Ovary (tissue), 9 donors: ENCODE results near the gene TXK. TPM values are rescaled to one million over a fixed set of nuclear protein-coding genes. Genes with fewer than 3 reads are reported as not detected.

Experiments
- DNase-seq, 5 donors: peaks; one replicate each; pipeline ENCODE4 v3.0.0-alpha.2; 2019 to 2020
- H3K27ac ChIP-seq, 2 donors: fragments of 200-600 bp; one replicate each; pipeline versions ENCODE4 v1.5.1 to v1.8.0; 2019 to 2022
- H3K27me3 ChIP-seq: fragments of 200-600 bp; one replicate; pipeline ENCODE4 v1.8.0; 2022
- H3K36me3 ChIP-seq: fragments of 200-600 bp; sonication (generic); one replicate; pipeline ENCODE4 v1.5.1; 2019
- H3K4me1 ChIP-seq: one replicate; pipeline ENCODE4 v1.8.1; 2013; ENCODE audit warnings: mild to moderate bottlenecking, moderate library complexity; ENCODE audit not compliant: insufficient read depth
- H3K4me3 ChIP-seq: fragments of 200-600 bp; sonication (generic); one replicate; pipeline ENCODE4 v1.5.1; 2017
- H3K9me3 ChIP-seq, 2 donors: fragments of 200-600 bp in 1 of 2; sonication (generic) in 1 of 2; one replicate each; pipeline versions ENCODE4 v1.5.1 to v1.8.1; 2013 to 2019; ENCODE audit warnings: mild to moderate bottlenecking in 1 of 2, moderate library complexity in 1 of 2
- EP300 ChIP-seq: sonication (generic); formaldehyde crosslinking; IDR thresholded peaks from one replicate; pipeline ENCODE4 v1.6.1; 2017; ENCODE audit warnings: antibody characterized with exemption
- POLR2A ChIP-seq: fragments of 450-650 bp; IDR thresholded peaks from one replicate; pipeline ENCODE4 v1.6.1; 2017; ENCODE audit warnings: antibody characterized with exemption, mild to moderate bottlenecking, moderate library complexity
- WGBS, 3 donors: extraction: QIAGEN DNeasy Blood & Tissue Kit in 1 of 3; methylation state at CpG; one replicate each; pipeline versions ENCODE4 v1.1.5 to v1.1.7; 2013 to 2017; 5-methylcytosine and 5-hydroxymethylcytosine counted together
- intact Hi-C, 4 donors: fragments of 100-400 bp; cut with DNase I; formaldehyde crosslinking; loops; one replicate each; pipeline versions ENCODE4 v1.11.0 to v1.15.1; 2022 to 2023
- polyA plus RNA-seq, 2 donors: library from polyadenylated mRNA; stranded (reverse); fragments of 200-250 nt in 1 of 2; fragments of 350-450 nt in 1 of 2; fragmentation: Illumina TruSeq in 1 of 2; extraction: RNeasy Lipid Tissue Mini Kit (QIAGEN cat#74804) in 1 of 2; gene quantifications; one replicate each; pipeline ENCODE4 v1.2.3, GENCODE V29; 2013 to 2014
- total RNA-seq, 7 donors: library from RNA; depleted of rRNA in 2 of 7; stranded (reverse); fragments of >200 nt in 2 of 7; fragmentation: NEBNext Ultra II Directional in 3 of 7; extraction: Animal tissue kit (Norgen Biotek cat#: 25700) in 3 of 7; gene quantifications; one replicate each; pipeline versions ENCODE4 v1.1.0 to v1.2.4, GENCODE V29; 2016 to 2023
- TF ChIP-seq, protein P1 (sequence below), 3 donors: fragments of 450-650 bp in 2 of 3; fragments of 200-600 bp in 1 of 3; IDR thresholded peaks; one replicate each; pipeline versions ENCODE4 v1.5.1 to v1.8.0; 2016 to 2022; ENCODE audit warnings: antibody characterized with exemption in 3 of 3, mild to moderate bottlenecking in 1 of 3
- donor health status: DM: no; HTN: no; CAD: no; lungs with moderate emphysema.
- donor health status: DM: no; HTN: no; CAD: no.
- donor health status: Bipolar disorder and iron deficiency.
- donor health status: DM: yes; HTN: yes; CAD: no.
- donor health status: DM: no; HTN: no; CAD: no.
- donor health status: DM: yes; HTN: yes; CAD: no.

Gene TXK
- total and polyA plus RNA-seq, 9 donors, result 0.11 to 2.3 (median 0.26) TPM

DNA sequence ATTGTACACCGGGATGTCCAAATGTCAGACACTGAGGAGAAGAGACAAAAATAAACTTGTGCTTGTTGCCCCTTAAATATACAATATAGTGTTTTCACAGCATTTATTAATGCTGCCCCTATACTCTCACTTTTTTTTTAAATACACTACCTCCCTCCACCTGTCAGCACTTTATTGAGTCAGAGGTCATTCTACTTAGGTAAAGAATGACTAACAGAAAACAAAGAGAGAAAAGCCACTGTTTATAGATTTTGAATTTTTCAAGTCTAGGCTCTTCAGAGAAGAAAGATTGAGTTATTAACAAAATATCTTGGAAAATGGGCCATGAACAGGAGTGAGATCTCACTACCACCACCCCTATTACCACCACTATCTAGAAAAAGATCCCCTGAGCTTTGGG lies 59.4 kb downstream of the TXK start:
- 69 to 79% (median 75%) methylated on average over 1 of the region's 1 CpG for WGBS, 3 donors
- TF ChIP-seq POLR2A (no peak), EP300 (no peak)
- TF ChIP-seq, protein P1, sequence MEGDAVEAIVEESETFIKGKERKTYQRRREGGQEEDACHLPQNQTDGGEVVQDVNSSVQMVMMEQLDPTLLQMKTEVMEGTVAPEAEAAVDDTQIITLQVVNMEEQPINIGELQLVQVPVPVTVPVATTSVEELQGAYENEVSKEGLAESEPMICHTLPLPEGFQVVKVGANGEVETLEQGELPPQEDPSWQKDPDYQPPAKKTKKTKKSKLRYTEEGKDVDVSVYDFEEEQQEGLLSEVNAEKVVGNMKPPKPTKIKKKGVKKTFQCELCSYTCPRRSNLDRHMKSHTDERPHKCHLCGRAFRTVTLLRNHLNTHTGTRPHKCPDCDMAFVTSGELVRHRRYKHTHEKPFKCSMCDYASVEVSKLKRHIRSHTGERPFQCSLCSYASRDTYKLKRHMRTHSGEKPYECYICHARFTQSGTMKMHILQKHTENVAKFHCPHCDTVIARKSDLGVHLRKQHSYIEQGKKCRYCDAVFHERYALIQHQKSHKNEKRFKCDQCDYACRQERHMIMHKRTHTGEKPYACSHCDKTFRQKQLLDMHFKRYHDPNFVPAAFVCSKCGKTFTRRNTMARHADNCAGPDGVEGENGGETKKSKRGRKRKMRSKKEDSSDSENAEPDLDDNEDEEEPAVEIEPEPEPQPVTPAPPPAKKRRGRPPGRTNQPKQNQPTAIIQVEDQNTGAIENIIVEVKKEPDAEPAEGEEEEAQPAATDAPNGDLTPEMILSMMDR (IDR thresholded peaks at IDR 0.05), result no peak
- Histone ChIP-seq H3K4me1 (no peaks in the 10 kb centered on the region), H3K36me3 (no peaks in the 10 kb centered on the region), H3K9me3 (no peaks in the 10 kb centered on the region), H3K4me3 (no peak overlapping the region), H3K27me3 (no peaks in the 10 kb centered on the region), H3K27ac (no peak overlapping the region)
- intact Hi-C loops, result no loop called here
- DNase-seq, result no peak

DNA sequence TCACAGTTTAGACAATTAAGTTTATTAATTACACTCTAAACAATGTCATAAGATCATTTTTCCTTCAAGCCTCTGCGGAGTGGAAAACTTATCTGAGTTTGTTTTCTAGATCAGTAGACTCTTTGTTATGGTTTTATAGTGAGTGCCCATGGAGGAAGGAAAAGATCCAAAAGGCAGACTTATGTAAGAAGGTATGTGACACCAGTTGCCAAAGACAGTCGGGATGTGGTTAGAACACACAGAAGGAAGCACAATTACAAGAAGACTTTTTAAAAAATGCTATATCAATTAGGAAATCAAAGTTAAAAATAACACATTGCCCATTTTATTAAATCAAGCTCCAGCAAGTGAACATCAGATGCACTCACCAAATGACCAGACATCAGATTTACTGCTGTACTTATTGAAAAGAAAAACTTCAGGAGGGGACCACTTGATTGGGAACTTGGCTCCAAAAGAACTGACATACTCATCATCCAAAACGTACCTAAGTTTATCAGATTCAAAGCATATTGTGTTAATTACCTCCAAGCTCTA lies 60.4 kb downstream of the TXK start:
- H3K27ac ChIP-seq, result no peak overlapping the region
- H3K4me3 ChIP-seq, result no peak overlapping the region
- no peaks in the 10 kb centered on the region for H3K9me3 ChIP-seq
- TF ChIP-seq, protein P1 (IDR thresholded peaks at IDR 0.05), result no peak
- no peak for TF ChIP-seq POLR2A
- no peak for TF ChIP-seq EP300
- WGBS, 3 donors, result 40 to 52% (median 51%) methylated on average over 3 of the region's 3 CpGs
- H3K36me3 ChIP-seq, result no peaks in the 10 kb centered on the region
- no peaks in the 10 kb centered on the region for H3K27me3 ChIP-seq
- DNase-seq, result no peak
- intact Hi-C loops, result no loop called here
- H3K4me1 ChIP-seq, result no peaks in the 10 kb centered on the region

DNA sequence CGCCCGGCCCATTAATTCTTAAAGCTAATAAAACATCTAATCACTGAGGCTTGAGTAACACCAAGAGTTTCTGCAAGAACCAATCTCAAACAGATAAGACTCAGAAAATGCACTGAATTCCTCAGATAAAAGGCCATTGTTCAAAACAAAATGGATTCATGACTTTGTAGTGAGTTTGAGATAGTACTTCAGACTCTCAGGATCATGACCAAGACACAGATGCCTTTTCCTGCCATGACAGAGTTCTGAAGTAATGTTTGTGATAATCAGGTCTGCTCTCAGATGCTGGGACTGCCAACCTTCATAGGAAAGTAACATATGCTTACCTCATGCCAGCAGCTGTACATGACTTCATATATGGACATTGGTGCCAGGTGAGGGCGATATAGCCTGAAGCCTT lies 62.9 kb downstream of the TXK start:
- Histone ChIP-seq H3K27me3 (no peaks in the 10 kb centered on the region), H3K36me3 (no peaks in the 10 kb centered on the region), H3K4me1 (no peaks in the 10 kb centered on the region), H3K27ac (no peak overlapping the region), H3K4me3 (no peak overlapping the region), H3K9me3 (no peaks in the 10 kb centered on the region)
- TF ChIP-seq EP300 (no peak), POLR2A (no peak)
- TF ChIP-seq, protein P1 (IDR thresholded peaks at IDR 0.05), result no peak
- no peak for DNase-seq
- intact Hi-C loops, result no loop called here
- WGBS, 3 donors, result 84 to 90% (median 87%) methylated on average over 3 of the region's 3 CpGs

DNA sequence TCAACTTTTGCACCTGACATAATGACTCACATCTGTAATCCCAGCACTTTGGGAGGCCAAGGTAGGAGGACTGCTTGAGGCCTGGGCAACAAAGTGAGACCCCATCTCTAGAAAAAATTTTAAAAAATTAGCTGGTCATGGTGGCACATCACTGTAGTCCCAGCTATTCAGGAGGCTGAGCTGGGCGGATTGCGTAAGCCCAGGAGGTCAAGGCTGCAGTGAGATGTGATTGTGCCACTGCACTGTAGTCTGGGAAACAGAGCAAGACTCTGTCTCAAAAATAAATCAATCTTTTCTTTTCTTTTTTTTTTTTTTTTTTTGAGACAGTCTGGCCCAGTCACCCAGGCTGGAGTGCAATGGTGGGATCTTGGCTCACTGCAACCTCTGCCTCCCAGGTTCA lies 65.0 kb downstream of the TXK start:
- 40 to 48% (median 40%) methylated on average over 2 of the region's 2 CpGs for WGBS, 3 donors
- intact Hi-C loops, result no loop called here
- DNase-seq, result no peak
- Histone ChIP-seq H3K36me3 (no peaks in the 10 kb centered on the region), H3K27me3 (no peaks in the 10 kb centered on the region), H3K4me1 (no peaks in the 10 kb centered on the region), H3K4me3 (no peak overlapping the region), H3K9me3 (no peaks in the 10 kb centered on the region), H3K27ac (no peak overlapping the region)
- TF ChIP-seq, protein P1 (IDR thresholded peaks at IDR 0.05), result no peak
- no peak for TF ChIP-seq POLR2A
- TF ChIP-seq EP300, result no peak
